ENCODE data around the gene ZNF564.

Gene ZNF564

GRCh38 chr19:12485571-12485970 is 65.7 kb downstream of the ZNF564 start:
- DNase-seq (ENCODE audit: low spot score): no peak
- in situ Hi-C loops (cut with MboI; ENCODE audit: low pct_unique_long_range_greater_than_20kb, low sequenced_read_pairs, unreplicated experiment): no loop called here
- no peak for TF ChIP-seq CTCF (IDR thresholded peaks at IDR 0.05; ENCODE audit: extremely low read depth, insufficient read depth, missing control alignments)

DNA sequence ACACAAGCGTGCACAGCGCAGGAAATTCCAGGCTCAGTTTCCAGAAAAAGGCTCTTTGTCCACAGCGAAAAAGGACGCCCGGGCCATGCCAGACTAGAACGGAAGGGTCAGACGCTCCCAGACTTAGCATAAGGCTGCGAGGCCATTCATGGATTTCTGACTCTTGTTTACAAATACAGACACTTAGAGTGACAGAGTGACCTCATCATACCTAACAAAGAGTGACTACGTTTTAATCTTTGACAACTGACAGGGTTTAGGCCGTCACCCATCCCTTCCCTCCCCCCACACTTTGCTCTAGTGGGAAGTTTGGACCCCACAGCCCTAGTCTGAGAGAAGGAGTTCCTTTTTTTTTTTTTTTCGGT is 66.2 kb downstream of the ZNF564 start:
- no peak for TF ChIP-seq CTCF (IDR thresholded peaks at IDR 0.05; ENCODE audit: extremely low read depth, insufficient read depth, missing control alignments)
- no peak for DNase-seq (ENCODE audit: low spot score)
- in situ Hi-C loops (cut with MboI; ENCODE audit: low pct_unique_long_range_greater_than_20kb, low sequenced_read_pairs, unreplicated experiment): no loop called here

DNA sequence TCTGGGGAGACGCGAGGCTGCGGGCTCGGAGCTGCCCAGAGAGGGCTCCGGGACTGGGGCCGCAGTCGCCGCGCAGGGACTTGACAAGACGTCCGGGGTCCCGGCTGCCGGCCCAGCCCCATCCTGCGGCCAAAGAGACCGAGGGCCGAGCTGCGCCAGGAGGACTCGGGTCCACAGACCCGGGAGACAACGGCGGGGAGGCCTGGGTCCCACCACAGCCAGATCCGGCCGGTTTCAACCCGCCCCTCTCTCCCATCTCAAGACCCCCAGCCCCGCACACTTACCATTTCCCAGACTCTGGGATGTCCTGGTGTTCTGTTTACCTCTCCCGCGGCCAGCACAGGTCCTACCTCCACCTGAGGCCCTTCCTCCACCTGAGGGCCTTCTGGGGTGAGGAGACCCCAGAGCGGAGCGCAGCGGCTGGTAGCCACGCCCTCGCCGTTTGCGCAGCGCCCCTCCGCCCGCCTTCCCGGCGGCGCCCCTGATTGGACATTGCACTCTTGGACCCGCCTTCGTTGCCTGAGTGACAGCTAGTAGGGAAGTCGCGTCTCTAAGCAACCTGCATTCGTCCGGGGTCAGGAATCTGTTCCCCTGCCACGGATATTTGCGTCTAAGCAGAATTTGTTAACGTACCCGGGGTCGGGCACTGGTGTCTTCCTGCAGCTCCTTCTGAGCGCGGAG is 66.8 kb downstream of the ZNF564 start, which contains the start of gene ZNF709:
TSS of gene ZNF709 (minus strand) at position 446 of the 681 bp plus-strand sequence. CDS start at position 287, 159 bp downstream.
- peak; percentile 93 for DNase-seq (ENCODE audit: low spot score)
- in situ Hi-C loops (cut with MboI; ENCODE audit: low pct_unique_long_range_greater_than_20kb, low sequenced_read_pairs, unreplicated experiment): no loop called here
- no peak for TF ChIP-seq CTCF (IDR thresholded peaks at IDR 0.05; ENCODE audit: extremely low read depth, insufficient read depth, missing control alignments)

GRCh38 chr19:12484011-12484370 is 67.3 kb downstream of the ZNF564 start:
- no peak for TF ChIP-seq CTCF (IDR thresholded peaks at IDR 0.05; ENCODE audit: extremely low read depth, insufficient read depth, missing control alignments)
- in situ Hi-C loops (cut with MboI; ENCODE audit: low pct_unique_long_range_greater_than_20kb, low sequenced_read_pairs, unreplicated experiment): no loop called here
- no peak for DNase-seq (ENCODE audit: low spot score)

DNA sequence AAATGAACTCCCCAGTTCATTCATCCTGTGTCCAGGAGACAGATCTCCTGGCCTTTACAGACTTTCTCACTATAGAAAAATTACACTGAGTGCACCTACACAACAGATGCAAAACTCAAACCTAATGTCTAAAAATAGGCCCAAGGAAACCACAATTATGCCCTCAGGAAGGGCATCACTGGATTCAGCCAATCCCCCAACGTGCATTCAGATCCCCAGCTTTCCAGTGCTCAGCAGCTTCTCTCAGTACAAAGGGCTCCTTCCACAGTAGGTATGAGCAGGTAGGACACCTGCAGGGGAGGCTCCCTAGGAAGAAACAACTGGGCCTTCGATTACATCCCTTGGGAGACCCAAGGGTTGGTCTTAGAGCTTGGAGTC is 68.8 kb downstream of the ZNF564 start:
- TF ChIP-seq CTCF (IDR thresholded peaks at IDR 0.05; ENCODE audit: extremely low read depth, insufficient read depth, missing control alignments): no peak
- no peak for DNase-seq (ENCODE audit: low spot score)
- in situ Hi-C loops (cut with MboI; ENCODE audit: low pct_unique_long_range_greater_than_20kb, low sequenced_read_pairs, unreplicated experiment): no loop called here

GRCh38 chr19:12481781-12482508 is 69.3 kb downstream of the ZNF564 start:
- no peak for DNase-seq (ENCODE audit: low spot score)
- in situ Hi-C loops (cut with MboI; ENCODE audit: low pct_unique_long_range_greater_than_20kb, low sequenced_read_pairs, unreplicated experiment): no loop called here
- TF ChIP-seq CTCF (IDR thresholded peaks at IDR 0.05; ENCODE audit: extremely low read depth, insufficient read depth, missing control alignments): no peak
